Measurements from ENCODE around the gene INSYN2A. TPM values are rescaled to one million over a fixed set of nuclear protein-coding genes. Genes with fewer than 3 reads are reported as not detected.

The INSYN2A gene
- total and polyA plus RNA-seq, 2 of the 13 experiments (the other 11 are each of a cell fraction or from before 2014, with no cell fraction given), result not detected

DNA sequence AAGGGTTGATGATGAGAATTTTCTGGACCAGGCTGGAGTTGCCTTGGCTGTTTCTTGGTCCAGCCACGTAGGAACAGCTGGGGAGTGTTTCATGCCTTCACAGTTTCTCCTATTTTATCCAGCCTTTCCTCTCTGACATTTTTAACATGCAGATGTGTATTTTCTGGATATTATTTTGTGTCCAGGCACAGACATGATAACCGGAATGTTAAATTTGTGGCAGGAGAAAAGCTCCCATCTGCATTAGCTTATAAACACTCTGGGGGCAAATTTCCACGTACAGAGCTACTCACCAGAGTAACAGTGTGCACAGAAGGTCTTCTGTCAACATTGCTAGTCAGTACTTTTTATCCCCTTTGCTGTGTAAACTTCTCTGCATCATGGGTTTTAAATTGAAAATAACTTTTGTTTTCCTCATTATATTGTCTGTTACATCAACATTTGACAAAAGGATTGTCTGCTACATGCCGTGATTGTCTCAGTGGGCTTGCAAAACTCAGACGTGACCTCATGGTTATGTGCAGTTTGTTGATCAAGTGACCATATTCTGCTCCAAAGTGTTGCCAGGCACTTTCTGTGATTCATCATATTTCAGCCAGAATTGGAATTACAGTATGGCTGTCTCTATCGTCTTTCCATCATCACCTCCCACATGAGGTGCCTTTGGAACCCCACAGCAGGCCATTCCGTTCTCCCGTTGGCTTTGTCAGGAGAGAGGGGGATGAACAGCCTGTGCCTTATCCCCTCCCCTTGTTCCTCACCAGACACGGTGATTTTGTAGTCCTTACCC is 41.4 kb downstream of the INSYN2A start:
- 95% methylated on average over 9 of the region's 9 CpGs for WGBS (ENCODE audit: low lambda C conversion rate)
- no peaks in the 10 kb centered on the region for H3K9me3 ChIP-seq (ENCODE audit: low read length)
- CTCF ChIA-PET (ENCODE audit: low intra/inter-chr PET ratio, low total read pairs), result no interaction called here
- in situ Hi-C loops (cut with HindIII; ENCODE audit: extremely low pct_ligation_motif_present, low pct_unique_long_range_greater_than_20kb), result no loop called here
- H3K9ac ChIP-seq (ENCODE audit: insufficient read depth, low read depth, low read length), result no peak overlapping the region
- intact Hi-C loops (cut with micrococcal nuclease; ENCODE audit: unreplicated experiment), result no loop called here
- H3K27ac ChIP-seq (ENCODE audit: extremely low read length, insufficient read depth, low read length), result no peak overlapping the region
- H2AFZ ChIP-seq (ENCODE audit: low read length), result no peak overlapping the region
- H4K20me1 ChIP-seq (ENCODE audit: insufficient read depth, low read length), result no peaks in the 10 kb centered on the region
- BruUV-seq (replicated peaks), result no TSS peak
- no peak overlapping the region for H3K4me2 ChIP-seq (ENCODE audit: low read depth, low read length)
- H3K4me1 ChIP-seq (ENCODE audit: insufficient read depth, low read length), result 0 out of 2 replicates have a peak, but pooled peaks cover 5% of the 10 kb centered on the region
- no peaks in the 10 kb centered on the region for H3K27me3 ChIP-seq (ENCODE audit: control insufficient read depth in 1 of 2, insufficient read depth in 2 of 2, low read length in 2 of 2)
- H3K79me2 ChIP-seq (ENCODE audit: insufficient read depth, low read length), result no peaks in the 10 kb centered on the region
- H3K36me3 ChIP-seq (replicated peaks in 1 of 2; ENCODE audit: control insufficient read depth in 1 of 2, insufficient read depth in 2 of 2, low read length in 2 of 2), result no peaks in the 10 kb centered on the region
- ATAC-seq, result no peak
- H3K4me3 ChIP-seq (replicated peaks in 1 of 3; ENCODE audit: insufficient read depth in 1 of 3, low read depth in 2 of 3, low read length in 3 of 3), result no peak overlapping the region
- POLR2A ChIA-PET, result no interaction called here
- DNase-seq (ENCODE audit: low spot score), result no peak
- FAIRE-seq, result no peak
- no peak for TF ChIP-seq MXI1 (IDR thresholded peaks at IDR 0.05; ENCODE audit: borderline replicate concordance, low read depth, low read length)
- TF ChIP-seq ZNF598 (CRISPR knock-in tag; IDR thresholded peaks at IDR 0.05; ENCODE audit: borderline replicate concordance), result no peak
- TF ChIP-seq ELF4 (CRISPR knock-in tag; IDR thresholded peaks at IDR 0.05; ENCODE audit: borderline replicate concordance), result no peak
- TF ChIP-seq ZNF777 (CRISPR knock-in tag; IDR thresholded peaks at IDR 0.05), result no peak
- no peak for TF ChIP-seq SMAD9 (CRISPR knock-in tag; IDR thresholded peaks at IDR 0.05)
- no peak for TF ChIP-seq ERF (CRISPR knock-in tag; IDR thresholded peaks at IDR 0.05)
- no peak for TF ChIP-seq TBL1XR1 (IDR thresholded peaks at IDR 0.05; ENCODE audit: borderline replicate concordance, low read length, partially characterized antibody)
- TF ChIP-seq ZBTB42 (CRISPR knock-in tag; IDR thresholded peaks at IDR 0.05), result no peak
- TF ChIP-seq ZBTB43 (CRISPR knock-in tag; conservative IDR thresholded peaks at IDR 0.05), result no peak
- TF ChIP-seq ZNF556 (CRISPR knock-in tag; IDR thresholded peaks at IDR 0.05; ENCODE audit: borderline replicate concordance), result no peak
- no peak for TF ChIP-seq PHF20 (CRISPR knock-in tag; IDR thresholded peaks at IDR 0.05)
- TF ChIP-seq CERS6 (CRISPR knock-in tag; IDR thresholded peaks at IDR 0.05), result no peak
- no peak for TF ChIP-seq POLR2AphosphoS2 (IDR thresholded peaks at IDR 0.05; ENCODE audit: low read depth, low read length)
- TF ChIP-seq ZC3H13 (CRISPR knock-in tag; IDR thresholded peaks at IDR 0.05), result no peak
- TF ChIP-seq ZNF296 (CRISPR knock-in tag; conservative IDR thresholded peaks at IDR 0.05), result no peak
- no peak for TF ChIP-seq MEIS1 (CRISPR knock-in tag; IDR thresholded peaks at IDR 0.05; ENCODE audit: borderline replicate concordance)
- TF ChIP-seq GATAD1 (CRISPR knock-in tag; IDR thresholded peaks at IDR 0.05), result no peak
- no peak for TF ChIP-seq AHDC1 (CRISPR knock-in tag; IDR thresholded peaks at IDR 0.05; ENCODE audit: borderline replicate concordance)

Measured in HepG2 (cell line).